HEK293T (cell line): Measurements from ENCODE around the gene AGBL1.

Experiments
- CTCF ChIA-PET: fragments of 350-600 bp; formaldehyde crosslinking; extraction: SDS; loops from one replicate; lab custom pipeline; 2021; ENCODE audit warnings: antibody characterized with exemption, inconsistent platforms; lab: Yijun Ruan, JAX
- POLR2A ChIA-PET: fragments of 350-600 bp; formaldehyde crosslinking; extraction: SDS; loops from one replicate; lab custom pipeline; 2020; ENCODE audit warnings: antibody characterized with exemption, inconsistent platforms; lab: Yijun Ruan, JAX
- DNase-seq: peaks from one replicate; pipeline ENCODE4 v3.0.0; 2012; ENCODE audit warnings: mixed read lengths; ENCODE audit errors: extremely low spot score
- ARNT ChIP-seq: fragments of 450-650 bp; IDR thresholded peaks from 2 replicates; pipeline ENCODE4 v1.6.1; 2017; ENCODE audit warnings: mild to moderate bottlenecking
- BHLHE40 ChIP-seq: fragments of 450-650 bp; IDR thresholded peaks from 2 replicates; pipeline ENCODE4 v1.6.1; 2016; ENCODE audit warnings: mild to moderate bottlenecking, moderate library complexity, borderline replicate concordance
- CTBP1 ChIP-seq: fragments of 450-650 bp; IDR thresholded peaks from 2 replicates; pipeline ENCODE4 v1.6.1; 2016; ENCODE audit warnings: borderline replicate concordance
- ELF4 ChIP-seq: fragments of 450-650 bp; IDR thresholded peaks from 2 replicates; pipeline ENCODE4 v1.6.1; 2017; ENCODE audit warnings: antibody characterized with exemption
- FOXA1 ChIP-seq: fragments of 450-650 bp; IDR thresholded peaks from 2 replicates; pipeline ENCODE4 v1.6.1; 2016; ENCODE audit warnings: mild to moderate bottlenecking
- FOXK2 ChIP-seq: fragments of 450-650 bp; IDR thresholded peaks from 2 replicates; pipeline ENCODE4 v1.6.1; 2016; ENCODE audit warnings: mild to moderate bottlenecking
- FOXM1 ChIP-seq: fragments of 450-650 bp; IDR thresholded peaks from 2 replicates; pipeline ENCODE4 v1.6.1; 2017; ENCODE audit warnings: mild to moderate bottlenecking, borderline replicate concordance
- HDGF ChIP-seq: fragments of 450-650 bp; IDR thresholded peaks from 2 replicates; pipeline ENCODE4 v1.6.1; 2017; ENCODE audit warnings: antibody characterized with exemption, borderline replicate concordance
- L3MBTL2 ChIP-seq: fragments of 450-650 bp; conservative IDR thresholded peaks from 2 replicates; pipeline ENCODE4 v1.6.1; 2016; ENCODE audit warnings: mild to moderate bottlenecking
- LEF1 ChIP-seq: fragments of 450-650 bp; IDR thresholded peaks from 2 replicates; pipeline ENCODE4 v1.6.1; 2017; ENCODE audit warnings: mild to moderate bottlenecking, borderline replicate concordance
- NFRKB ChIP-seq: fragments of 450-650 bp; IDR thresholded peaks from 2 replicates; pipeline ENCODE4 v1.6.1; 2016; ENCODE audit warnings: mild to moderate bottlenecking, moderate library complexity
- SP1 ChIP-seq: fragments of 450-650 bp; IDR thresholded peaks from 2 replicates; pipeline ENCODE4 v1.6.1; 2017
- SUZ12 ChIP-seq: fragments of 450-650 bp; IDR thresholded peaks from 2 replicates; pipeline ENCODE4 v1.6.1; 2016; ENCODE audit warnings: mild to moderate bottlenecking
- TARDBP ChIP-seq: fragments of 450-650 bp; IDR thresholded peaks from 2 replicates; pipeline ENCODE4 v1.6.1; 2016
- ZNF384 ChIP-seq: fragments of 450-650 bp; IDR thresholded peaks from 2 replicates; pipeline ENCODE4 v1.6.1; 2016
- TF ChIP-seq, protein P1 (sequence below): fragments of 450-650 bp; IDR thresholded peaks from 2 replicates; pipeline ENCODE4 v1.6.1; 2016

AGBL1 gene

GRCh38 chr15:86042226-86042625, 37.4 kb upstream of the AGBL1 start:
- DNase-seq = no peak
- POLR2A ChIA-PET = no interaction called here
- CTCF ChIA-PET = no interaction called here
- TF ChIP-seq SP1 (no peak), CTBP1 (no peak), SUZ12 (no peak), ELF4 (no peak), HDGF (no peak), FOXK2 (no peak), FOXM1 (no peak)
- TF ChIP-seq, protein P1, sequence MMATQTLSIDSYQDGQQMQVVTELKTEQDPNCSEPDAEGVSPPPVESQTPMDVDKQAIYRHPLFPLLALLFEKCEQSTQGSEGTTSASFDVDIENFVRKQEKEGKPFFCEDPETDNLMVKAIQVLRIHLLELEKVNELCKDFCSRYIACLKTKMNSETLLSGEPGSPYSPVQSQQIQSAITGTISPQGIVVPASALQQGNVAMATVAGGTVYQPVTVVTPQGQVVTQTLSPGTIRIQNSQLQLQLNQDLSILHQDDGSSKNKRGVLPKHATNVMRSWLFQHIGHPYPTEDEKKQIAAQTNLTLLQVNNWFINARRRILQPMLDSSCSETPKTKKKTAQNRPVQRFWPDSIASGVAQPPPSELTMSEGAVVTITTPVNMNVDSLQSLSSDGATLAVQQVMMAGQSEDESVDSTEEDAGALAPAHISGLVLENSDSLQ = no peak

GRCh38 chr15:86044981-86045380, 34.7 kb upstream of the AGBL1 start:
- POLR2A ChIA-PET = no interaction called here

GRCh38 chr15:86054338-86054737, 25.3 kb upstream of the AGBL1 start:
- ChIA-PET POLR2A (no interaction called here), CTCF (no interaction called here)
- DNase-seq = no peak
- TF ChIP-seq TARDBP = no peak
- TF ChIP-seq FOXA1 = no peak
- TF ChIP-seq LEF1 = no peak

More at GRCh38 chr15:86044981-86045380, 34.7 kb upstream of the AGBL1 start:
- TF ChIP-seq ARNT = no peak
- TF ChIP-seq CTBP1 = no peak
- TF ChIP-seq SUZ12 = no peak
- no peak for TF ChIP-seq L3MBTL2
- TF ChIP-seq FOXK2 = no peak
- TF ChIP-seq, protein P1 = no peak
- TF ChIP-seq ZNF384 = no peak
- no peak for TF ChIP-seq FOXM1
- no peak for TF ChIP-seq TARDBP
- no peak for DNase-seq
- CTCF ChIA-PET = interaction anchor here (0.5 to 0.9 kb wide), 3 partner anchors 55 to 191 kb away, joined by 3 to 5 read pairs (median 4); no protein-coding TSS in a partner anchor

DNA sequence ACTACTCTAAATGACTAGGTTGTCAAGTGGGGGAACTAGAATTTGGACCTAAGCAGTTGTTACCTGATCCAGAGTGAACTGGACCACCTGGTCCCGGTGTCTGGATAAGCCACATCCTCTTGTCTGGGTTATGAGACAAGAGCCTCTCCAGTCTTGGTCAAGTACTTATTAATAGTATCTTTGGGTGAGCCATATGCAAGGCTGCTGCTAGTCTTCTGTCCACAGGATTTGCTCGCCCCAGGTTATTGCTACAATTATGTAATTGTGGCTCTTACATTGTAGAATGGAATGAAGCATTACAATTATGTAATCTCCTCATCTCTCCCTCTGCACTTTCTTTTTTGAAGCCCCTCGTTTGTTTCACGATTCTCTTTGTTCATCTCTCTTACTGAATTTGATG, 24.0 kb upstream of the AGBL1 start:
- DNase-seq = no peak
- ChIA-PET POLR2A (no interaction called here), CTCF (interaction anchor here (1.0 kb wide), 1 partner anchor 8 kb away, joined by 3 read pairs; no protein-coding TSS in a partner anchor)
- no peak for TF ChIP-seq BHLHE40
- no peak for TF ChIP-seq TARDBP
- TF ChIP-seq LEF1 = no peak

GRCh38 chr15:86059851-86060250, 19.8 kb upstream of the AGBL1 start:
- TF ChIP-seq L3MBTL2 = no peak
- TF ChIP-seq ARNT = no peak
- no peak for TF ChIP-seq FOXA1
- TF ChIP-seq CTBP1 = no peak
- TF ChIP-seq SUZ12 = no peak
- TF ChIP-seq ELF4 = no peak
- no peak for TF ChIP-seq FOXK2
- TF ChIP-seq, protein P1 = no peak
- no peak for TF ChIP-seq SP1
- no peak for TF ChIP-seq NFRKB
- TF ChIP-seq FOXM1 = no peak
- TF ChIP-seq BHLHE40 = no peak
- no peak for TF ChIP-seq TARDBP
- TF ChIP-seq HDGF = no peak
- no peak for TF ChIP-seq LEF1
- no peak for DNase-seq
- CTCF ChIA-PET = no interaction called here

DNA sequence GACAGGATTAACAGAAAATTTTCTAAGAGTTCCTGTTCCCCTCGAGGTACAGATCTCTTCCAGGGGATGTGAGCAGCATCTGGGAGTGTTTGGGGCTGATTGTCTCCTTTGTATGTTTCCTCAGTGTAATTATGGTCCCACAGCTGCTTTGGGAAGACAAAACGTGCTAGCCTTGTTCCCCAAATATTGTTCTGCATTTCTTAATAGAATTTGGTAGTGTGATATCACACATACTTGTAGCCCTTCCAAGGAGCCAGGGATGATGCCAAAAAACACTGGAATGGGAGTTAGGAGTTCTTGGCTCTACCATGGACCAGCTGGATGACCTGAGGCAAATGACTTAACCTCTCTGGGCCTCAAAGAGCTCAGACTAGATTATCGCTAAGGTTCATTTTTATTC, 19.0 kb upstream of the AGBL1 start:
- ChIA-PET CTCF (no interaction called here), POLR2A (no interaction called here)
- TF ChIP-seq ELF4 = no peak
- no peak for TF ChIP-seq LEF1
- TF ChIP-seq ZNF384 = no peak
- DNase-seq = no peak

More at GRCh38 chr15:86059851-86060250, 19.8 kb upstream of the AGBL1 start:
- POLR2A ChIA-PET = no interaction called here

- ChIA-PET POLR2A (no interaction called here), CTCF (interaction anchor here (0.7 kb wide), 1 partner anchor 79 kb away, joined by 6 read pairs; no protein-coding TSS in a partner anchor)
- TF ChIP-seq ARNT (no peak), SP1 (no peak), FOXM1 (no peak), FOXK2 (no peak), BHLHE40 (no peak), FOXA1 (no peak), LEF1 (no peak), CTBP1 (no peak), ELF4 (no peak), TARDBP (no peak), NFRKB (no peak), ZNF384 (no peak), L3MBTL2 (no peak)
- TF ChIP-seq, protein P1 = no peak
- no peak for DNase-seq
Measured at GRCh38 chr15:86061581-86061980, 18.1 kb upstream of the AGBL1 start.
